GM19372 (cell line): ENCODE measurements around the gene ABLIM1.

ENCODE experiments used
- ATAC-seq: cut with Tn5 transposase; IDR thresholded peaks from one replicate; pipeline ENCODE4 v1.9.1; 2021; ENCODE audit warnings: mild to moderate bottlenecking, low read depth, moderate library complexity; ENCODE audit not compliant: unreplicated experiment

ABLIM1 gene

GRCh38 chr10:114474989-114475388 lies 183.1 kb downstream of the ABLIM1 start:
- ATAC-seq = no peak

- no peak for ATAC-seq
Measured at GRCh38 chr10:114473776-114474175, 184.3 kb downstream of the ABLIM1 start.

GRCh38 chr10:114472877-114473253 lies 185.2 kb downstream of the ABLIM1 start:
- ATAC-seq = no peak

- no peak for ATAC-seq
Measured at GRCh38 chr10:114471906-114472876, 185.9 kb downstream of the ABLIM1 start.

GRCh38 chr10:114470956-114471905 lies 186.8 kb downstream of the ABLIM1 start:
- ATAC-seq = peak; percentile 95

GRCh38 chr10:114470361-114470760 lies 187.7 kb downstream of the ABLIM1 start:
- no peak for ATAC-seq

- ATAC-seq = no peak
Measured at GRCh38 chr10:114458955-114459354, 199.1 kb downstream of the ABLIM1 start.

- no peak for ATAC-seq
Measured at GRCh38 chr10:114458216-114458920, 199.7 kb downstream of the ABLIM1 start.

- ATAC-seq = no peak
Measured at GRCh38 chr10:114453576-114453975, 204.5 kb downstream of the ABLIM1 start.

GRCh38 chr10:114448897-114449296 lies 209.2 kb downstream of the ABLIM1 start:
- ATAC-seq = no peak

GRCh38 chr10:114445332-114445731 lies 212.7 kb downstream of the ABLIM1 start:
- no peak for ATAC-seq

GRCh38 chr10:114444819-114445218 lies 213.3 kb downstream of the ABLIM1 start:
- ATAC-seq = no peak

- no peak for ATAC-seq
Measured at GRCh38 chr10:114442091-114442630, 215.9 kb downstream of the ABLIM1 start.

GRCh38 chr10:114441107-114441506 lies 217.0 kb downstream of the ABLIM1 start:
- no peak for ATAC-seq

- ATAC-seq = no peak
Measured at GRCh38 chr10:114437473-114438292, 220.4 kb downstream of the ABLIM1 start.

- no peak for ATAC-seq
Measured at GRCh38 chr10:114436941-114437340, 221.1 kb downstream of the ABLIM1 start.

- ATAC-seq = no peak
Measured at GRCh38 chr10:114432566-114433093, 225.4 kb downstream of the ABLIM1 start.

GRCh38 chr10:114431414-114432135 lies 226.5 kb downstream of the ABLIM1 start:
- ATAC-seq = no peak
